Endothelial cell of umbilical vein (primary cell): ENCODE data around the gene OR2B2.
"Not testable (repeated sequence)": the region's sequence is repeated elsewhere in the genome, so short reads cannot be mapped to it uniquely, and the experiment has no call there.

Experiments
- GATA2 ChIP-seq: IDR thresholded peaks from 2 replicates; pipeline ENCODE4 v1.7.0; 2011; ENCODE audit warnings: low read depth, mild to moderate bottlenecking, moderate library complexity, mixed read lengths, low read length; ENCODE audit not compliant: insufficient read length, insufficient read depth
- JUN ChIP-seq: IDR thresholded peaks from 2 replicates; pipeline ENCODE4 v1.6.1; 2011; ENCODE audit warnings: borderline replicate concordance, low read depth; ENCODE audit not compliant: insufficient read length, insufficient read depth
- MYC ChIP-seq: IDR thresholded peaks from one replicate; pipeline ENCODE4 v1.6.1; 2011; ENCODE audit warnings: mild to moderate bottlenecking, low read depth, low read length
- POLR2AphosphoS5 ChIP-seq: IDR thresholded peaks from 2 replicates; pipeline ENCODE4 v1.6.1; 2012; ENCODE audit warnings: low read depth, mild to moderate bottlenecking, control low read depth, low read length, moderate library complexity; ENCODE audit not compliant: insufficient read depth
- TF ChIP-seq, protein P1 (sequence below), 2 donors: IDR thresholded peaks; 1 replicate in 1 of 2; 2 replicates in 1 of 2; pipeline ENCODE4 v1.5.1; 2011; ENCODE audit warnings: low read length in 2 of 2, mild to moderate bottlenecking in 2 of 2, moderate library complexity in 2 of 2, control low read depth in 1 of 2, inconsistent platforms in 1 of 2, low read depth in 1 of 2; ENCODE audit not compliant: insufficient read depth in 1 of 2; ENCODE audit errors: extremely low read depth in 1 of 2

- not testable (repeated sequence) for TF ChIP-seq JUN, MYC, POLR2AphosphoS5, GATA2
- TF ChIP-seq, protein P1, sequence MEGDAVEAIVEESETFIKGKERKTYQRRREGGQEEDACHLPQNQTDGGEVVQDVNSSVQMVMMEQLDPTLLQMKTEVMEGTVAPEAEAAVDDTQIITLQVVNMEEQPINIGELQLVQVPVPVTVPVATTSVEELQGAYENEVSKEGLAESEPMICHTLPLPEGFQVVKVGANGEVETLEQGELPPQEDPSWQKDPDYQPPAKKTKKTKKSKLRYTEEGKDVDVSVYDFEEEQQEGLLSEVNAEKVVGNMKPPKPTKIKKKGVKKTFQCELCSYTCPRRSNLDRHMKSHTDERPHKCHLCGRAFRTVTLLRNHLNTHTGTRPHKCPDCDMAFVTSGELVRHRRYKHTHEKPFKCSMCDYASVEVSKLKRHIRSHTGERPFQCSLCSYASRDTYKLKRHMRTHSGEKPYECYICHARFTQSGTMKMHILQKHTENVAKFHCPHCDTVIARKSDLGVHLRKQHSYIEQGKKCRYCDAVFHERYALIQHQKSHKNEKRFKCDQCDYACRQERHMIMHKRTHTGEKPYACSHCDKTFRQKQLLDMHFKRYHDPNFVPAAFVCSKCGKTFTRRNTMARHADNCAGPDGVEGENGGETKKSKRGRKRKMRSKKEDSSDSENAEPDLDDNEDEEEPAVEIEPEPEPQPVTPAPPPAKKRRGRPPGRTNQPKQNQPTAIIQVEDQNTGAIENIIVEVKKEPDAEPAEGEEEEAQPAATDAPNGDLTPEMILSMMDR (IDR thresholded peaks at IDR 0.05; ENCODE audit: extremely low read depth in 1 of 2, insufficient read depth in 1 of 2, low read depth in 1 of 2, low read length in 2 of 2) = not testable (repeated sequence)
Measured at GRCh38 chr6:27928041-27928440, 15.8 kb upstream of the OR2B2 start.
